Smooth muscle cell (in vitro differentiated cells): ENCODE data around the gene TKT. TPM values are rescaled to one million over a fixed set of nuclear protein-coding genes. Genes with fewer than 3 reads are reported as not detected.

Source experiments
- DNase-seq: peaks from one replicate; lab custom pipeline; 2025; ENCODE audit not compliant: unreplicated experiment; lab: John Stamatoyannopoulos, UW
- H2AFZ ChIP-seq: fragments of 200-600 bp; sonication (generic); 2 replicates; pipeline ENCODE4 v1.6.0; 2016; ENCODE audit warnings: antibody characterized with exemption, low read depth, mild to moderate bottlenecking
- H3F3A ChIP-seq: fragments of 200-600 bp; sonication (generic); 2 replicates; pipeline ENCODE4 v1.6.0; 2017; ENCODE audit warnings: antibody characterized with exemption, low read depth
- H3K27ac ChIP-seq: fragments of 200-600 bp; sonication (generic); 2 replicates; pipeline ENCODE4 v1.5.1; 2016; ENCODE audit warnings: low read depth, mild to moderate bottlenecking
- H3K27me3 ChIP-seq: fragments of 200-600 bp; sonication (generic); 2 replicates; pipeline ENCODE4 v1.6.1; 2016; ENCODE audit warnings: low read depth, mild to moderate bottlenecking
- H3K36me3 ChIP-seq: fragments of 200-600 bp; sonication (generic); 2 replicates; pipeline ENCODE4 v1.5.1; 2016; ENCODE audit warnings: low read depth
- H3K4me1 ChIP-seq: fragments of 200-600 bp; sonication (generic); 2 replicates; pipeline ENCODE4 v1.5.1; 2016; ENCODE audit warnings: low read depth
- H3K4me2 ChIP-seq: fragments of 200-600 bp; sonication (generic); 2 replicates; pipeline ENCODE4 v1.6.0; 2016; ENCODE audit warnings: mild to moderate bottlenecking
- H3K4me3 ChIP-seq: fragments of 200-600 bp; sonication (generic); 2 replicates; pipeline ENCODE4 v1.5.1; 2016; ENCODE audit warnings: mild to moderate bottlenecking
- H3K79me2 ChIP-seq: fragments of 200-600 bp; sonication (generic); 2 replicates; pipeline ENCODE4 v1.6.0; 2016; ENCODE audit warnings: low read depth, mild to moderate bottlenecking
- H3K9ac ChIP-seq: fragments of 200-600 bp; sonication (generic); 2 replicates; pipeline ENCODE4 v1.6.0; 2016; ENCODE audit warnings: low read depth
- H3K9me3 ChIP-seq: fragments of 200-600 bp; sonication (generic); replicated peaks from 2 replicates; pipeline ENCODE4 v1.5.1; 2016; ENCODE audit warnings: low read depth
- H4K20me1 ChIP-seq: fragments of 200-600 bp; sonication (generic); 2 replicates; pipeline ENCODE4 v1.6.0; 2016; ENCODE audit warnings: low read depth
- CTCF ChIP-seq: fragments of 200-600 bp; sonication (generic); IDR thresholded peaks from 2 replicates; pipeline ENCODE4 v1.5.1; 2017; ENCODE audit warnings: borderline replicate concordance, mild to moderate bottlenecking, antibody characterized with exemption; ENCODE audit not compliant: insufficient read depth, poor library complexity, severe bottlenecking
- WGBS: methylation state at CpG from one replicate; pipeline ENCODE4 v1.1.7; 2016; ENCODE audit warnings: low lambda C conversion rate; 5-methylcytosine and 5-hydroxymethylcytosine counted together
- polyA plus RNA-seq: library from polyadenylated mRNA; unstranded; fragments of >200 nt; fragmentation: Nextera tagmentation; extraction: Ambion mirVana; gene quantifications from 2 replicates; pipeline ENCODE4 v1.2.1, GENCODE V29; 2016
- total RNA-seq: library from RNA; depleted of rRNA; stranded (reverse); fragments of >200 nt; gene quantifications from 2 replicates; pipeline ENCODE4 v1.2.3, GENCODE V29; 2014

Gene TKT
- total and polyA plus RNA-seq, 2 experiments from 2014 or later = 124 to 138 TPM

DNA sequence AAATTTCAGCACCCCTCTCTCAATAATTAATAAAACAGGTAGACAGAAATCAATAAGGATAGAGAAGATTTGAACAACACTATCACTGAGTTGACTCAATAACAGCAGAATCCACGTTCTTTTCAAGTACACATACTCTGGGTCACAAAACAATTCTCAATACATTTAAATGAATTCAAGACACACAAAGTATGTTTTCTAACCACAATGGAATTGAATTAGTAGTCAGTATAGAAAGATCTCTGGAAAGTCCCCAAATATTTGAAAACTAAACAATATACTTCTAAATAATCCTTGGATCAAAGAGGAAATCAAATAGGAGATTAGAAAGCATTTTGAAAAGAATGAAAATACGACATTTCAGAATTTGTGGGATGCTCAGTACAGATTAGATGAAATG, 40.0 kb downstream of the TKT start:
- no peak for DNase-seq
- no peak overlapping the region for H3K9ac ChIP-seq
- no peak for TF ChIP-seq CTCF
- no peaks in the 10 kb centered on the region for H3K9me3 ChIP-seq
- no peaks in the 10 kb centered on the region for H3K4me1 ChIP-seq
- no peaks in the 10 kb centered on the region for H3K36me3 ChIP-seq
- no peaks in the 10 kb centered on the region for H3K27me3 ChIP-seq
- no peak overlapping the region for H3K4me3 ChIP-seq
- no peak overlapping the region for H3K27ac ChIP-seq
- H3K79me2 ChIP-seq = no peaks in the 10 kb centered on the region
- H3F3A ChIP-seq = peaks cover 8% of the 10 kb centered on the region
- no peaks in the 10 kb centered on the region for H4K20me1 ChIP-seq
- H2AFZ ChIP-seq = no peak overlapping the region
- H3K4me2 ChIP-seq = no peak overlapping the region
- WGBS = 72% methylated on average over 2 of the region's 2 CpGs

- H3K9me3 ChIP-seq = no peaks in the 10 kb centered on the region
- no peak overlapping the region for H2AFZ ChIP-seq
- no peaks in the 10 kb centered on the region for H3K27me3 ChIP-seq
- H3K4me3 ChIP-seq = no peak overlapping the region
- H3K27ac ChIP-seq = no peak overlapping the region
- no peak overlapping the region for H3K9ac ChIP-seq
- H3K79me2 ChIP-seq = no peaks in the 10 kb centered on the region
- no peak for DNase-seq
- H3F3A ChIP-seq = no peaks in the 10 kb centered on the region
- TF ChIP-seq CTCF = no peak
- no peaks in the 10 kb centered on the region for H3K36me3 ChIP-seq
- 86% methylated on average over 7 of the region's 7 CpGs for WGBS
- no peaks in the 10 kb centered on the region for H3K4me1 ChIP-seq
- H4K20me1 ChIP-seq = no peaks in the 10 kb centered on the region
- no peak overlapping the region for H3K4me2 ChIP-seq
Measured at GRCh38 chr3:53213276-53213675, 42.5 kb downstream of the TKT start.

- no peak for TF ChIP-seq CTCF
- no peak overlapping the region for H3K9ac ChIP-seq
- WGBS = 95% methylated on average over 9 of the region's 9 CpGs
Measured at GRCh38 chr3:53211706-53212702, 43.8 kb downstream of the TKT start.

More at GRCh38 chr3:53211706-53212702, 43.8 kb downstream of the TKT start:
- Histone ChIP-seq H2AFZ (no peak overlapping the region), H3K4me1 (no peaks in the 10 kb centered on the region), H3K79me2 (no peaks in the 10 kb centered on the region), H4K20me1 (no peaks in the 10 kb centered on the region), H3F3A (no peaks in the 10 kb centered on the region), H3K36me3 (no peaks in the 10 kb centered on the region), H3K9me3 (no peaks in the 10 kb centered on the region), H3K27ac (no peak overlapping the region), H3K4me3 (no peak overlapping the region), H3K4me2 (no peak overlapping the region), H3K27me3 (no peaks in the 10 kb centered on the region)
- no peak for DNase-seq
